ENCODE results near the gene CCDC74B.
"Not testable (repeated sequence)": the region's sequence is repeated elsewhere in the genome, so short reads cannot be mapped to it uniquely, and the experiment has no call there.

Gene CCDC74B

GRCh38 chr2:130148515-130148914 is 3.6 kb upstream of the CCDC74B start:
- DNase-seq (ENCODE audit: low spot score): not testable (repeated sequence)

GRCh38 chr2:130143266-130144039 is 1.5 kb downstream of the CCDC74B start:
- not testable (repeated sequence) for DNase-seq (ENCODE audit: low spot score)

- not testable (repeated sequence) for DNase-seq (ENCODE audit: low spot score)
Observed at GRCh38 chr2:130142396-130143265, 2.3 kb downstream of the CCDC74B start.

- not testable (repeated sequence) for DNase-seq (ENCODE audit: low spot score)
Observed at GRCh38 chr2:130141645-130142370, 3.1 kb downstream of the CCDC74B start.

- not testable (repeated sequence) for DNase-seq (ENCODE audit: low spot score)
Observed at GRCh38 chr2:130141002-130141401, 3.9 kb downstream of the CCDC74B start.

GRCh38 chr2:130140516-130140915 is 4.4 kb downstream of the CCDC74B start:
- not testable (repeated sequence) for DNase-seq (ENCODE audit: low spot score)

- DNase-seq (ENCODE audit: low spot score): not testable (repeated sequence)
Observed at GRCh38 chr2:130139331-130140280, 5.3 kb downstream of the CCDC74B start.

GRCh38 chr2:130138841-130139251 is 6.1 kb downstream of the CCDC74B start:
- not testable (repeated sequence) for DNase-seq (ENCODE audit: low spot score)

GRCh38 chr2:130138326-130138725 is 6.6 kb downstream of the CCDC74B start:
- not testable (repeated sequence) for DNase-seq (ENCODE audit: low spot score)

- DNase-seq (ENCODE audit: low spot score): not testable (repeated sequence)
Observed at GRCh38 chr2:130137118-130137517, 7.8 kb downstream of the CCDC74B start.

- not testable (repeated sequence) for DNase-seq (ENCODE audit: low spot score)
Observed at GRCh38 chr2:130136546-130136945, 8.4 kb downstream of the CCDC74B start.

GRCh38 chr2:130135692-130136541 is 9.0 kb downstream of the CCDC74B start:
- DNase-seq (ENCODE audit: low spot score): no peak

- not testable (repeated sequence) for DNase-seq (ENCODE audit: low spot score)
Observed at GRCh38 chr2:130129120-130129829, 15.6 kb downstream of the CCDC74B start, which contains the start of gene POTEF. TSS of gene POTEF (minus strand) at chr2:130129222. CDS start at chr2:130120515, 8,707 bp downstream.

GRCh38 chr2:130128464-130128863 is 16.4 kb downstream of the CCDC74B start:
- not testable (repeated sequence) for DNase-seq (ENCODE audit: low spot score)

- DNase-seq (ENCODE audit: low spot score): not testable (repeated sequence)
Observed at GRCh38 chr2:130127726-130128125, 17.2 kb downstream of the CCDC74B start.

- not testable (repeated sequence) for DNase-seq (ENCODE audit: low spot score)
Observed at GRCh38 chr2:130120924-130121323, 24.0 kb downstream of the CCDC74B start.

- not testable (repeated sequence) for DNase-seq (ENCODE audit: low spot score)
Observed at GRCh38 chr2:130102597-130103363, 42.1 kb downstream of the CCDC74B start.

All from hematopoietic multipotent progenitor cell treated with erythropoietin and hydrocortisone succinate and interleukin-3 and kit ligand, for 15 days (in vitro differentiated cells).